Peyer's patch (tissue), 4 donors: ENCODE data around the gene PPM1E. TPM values are rescaled to one million over a fixed set of nuclear protein-coding genes. Genes with fewer than 3 reads are reported as not detected.
"Not testable (repeated sequence)": the region's sequence is repeated elsewhere in the genome, so short reads cannot be mapped to it uniquely, and the experiment has no call there.

ENCODE experiments used
- DNase-seq, 3 donors: peaks; one replicate each; pipeline ENCODE4 v3.0.0-alpha.2; 2017 to 2019
- H3K27ac ChIP-seq, 4 donors: fragments of 200-600 bp; sonication (generic); one replicate each; pipeline ENCODE4 v1.5.1; 2016 to 2019
- H3K27me3 ChIP-seq, 2 donors: fragments of 200-600 bp; sonication (generic); one replicate each; pipeline ENCODE4 v1.5.1; 2019
- H3K36me3 ChIP-seq, 3 donors: fragments of 200-600 bp; sonication (generic); one replicate each; pipeline ENCODE4 v1.5.1; 2016 to 2019
- H3K4me1 ChIP-seq, 4 donors: fragments of 200-600 bp; sonication (generic); one replicate each; pipeline ENCODE4 v1.5.1; 2016 to 2019
- H3K4me3 ChIP-seq, 4 donors: fragments of 200-600 bp; sonication (generic); 1 replicate in 3 of 4; 2 replicates in 1 of 4; pipeline ENCODE4 v1.5.1; 2016 to 2019; ENCODE audit warnings: mild to moderate bottlenecking in 1 of 4
- H3K9me3 ChIP-seq, 4 donors: fragments of 200-600 bp; sonication (generic); one replicate each; pipeline ENCODE4 v1.5.1; 2016 to 2019; ENCODE audit warnings: mild to moderate bottlenecking in 1 of 4
- CTCF ChIP-seq, 6 experiments: fragments of 450-650 bp in 4 of 6; fragments of 200-600 bp in 2 of 6; sonication (generic) in 1 of 6; IDR thresholded peaks; one replicate each; pipeline ENCODE4 v1.5.1; 2017 to 2019; ENCODE audit warnings: antibody characterized with exemption in 6 of 6, mild to moderate bottlenecking in 3 of 6, moderate library complexity in 1 of 6
- POLR2A ChIP-seq, 2 donors: fragments of 450-650 bp; IDR thresholded peaks; one replicate each; pipeline ENCODE4 v1.5.1; 2017; ENCODE audit warnings: antibody characterized with exemption in 2 of 2, mild to moderate bottlenecking in 2 of 2, moderate library complexity in 2 of 2
- total RNA-seq, 4 donors: library from RNA; depleted of rRNA; stranded (reverse); fragments of >200 nt; gene quantifications; one replicate each; pipeline ENCODE4 v1.1.0, GENCODE V29; 2016

The PPM1E gene
- total RNA-seq, 4 donors from 2014 or later, result 0.13 to 0.18 TPM; not detected in 2

DNA sequence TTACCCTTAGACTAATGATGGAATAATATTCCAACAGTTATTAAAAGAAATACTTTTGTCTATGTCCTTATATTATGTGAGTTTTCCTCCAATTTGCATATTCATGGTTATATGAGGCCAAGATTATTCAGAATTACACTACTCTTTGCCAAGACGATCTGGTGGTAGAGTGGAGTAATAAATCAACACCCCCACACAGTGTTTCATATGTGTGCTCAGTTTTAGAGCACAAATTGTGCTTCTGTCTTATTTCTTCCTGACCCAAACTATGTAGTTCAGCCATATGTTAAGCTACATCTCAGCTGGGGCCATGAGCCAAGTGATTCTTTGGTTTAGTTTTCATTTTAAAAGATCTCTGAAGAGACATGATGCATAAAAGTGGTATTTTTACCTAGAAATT, 26.9 kb upstream of the PPM1E start:
- Histone ChIP-seq H3K4me3 (no peak overlapping the region), H3K4me1 (no peaks in the 10 kb centered on the region), H3K36me3 (no peaks in the 10 kb centered on the region), H3K27me3 (no peaks in the 10 kb centered on the region), H3K27ac (no peak overlapping the region), H3K9me3 (no peaks in the 10 kb centered on the region)
- DNase-seq, result no peak
- no peak for TF ChIP-seq POLR2A (IDR thresholded peaks at IDR 0.05)

- TF ChIP-seq POLR2A (IDR thresholded peaks at IDR 0.05), result no peak
- no peak for TF ChIP-seq CTCF (IDR thresholded peaks at IDR 0.05)
Observed at GRCh38 chr17:58730937-58731336, 24.7 kb upstream of the PPM1E start.

DNA sequence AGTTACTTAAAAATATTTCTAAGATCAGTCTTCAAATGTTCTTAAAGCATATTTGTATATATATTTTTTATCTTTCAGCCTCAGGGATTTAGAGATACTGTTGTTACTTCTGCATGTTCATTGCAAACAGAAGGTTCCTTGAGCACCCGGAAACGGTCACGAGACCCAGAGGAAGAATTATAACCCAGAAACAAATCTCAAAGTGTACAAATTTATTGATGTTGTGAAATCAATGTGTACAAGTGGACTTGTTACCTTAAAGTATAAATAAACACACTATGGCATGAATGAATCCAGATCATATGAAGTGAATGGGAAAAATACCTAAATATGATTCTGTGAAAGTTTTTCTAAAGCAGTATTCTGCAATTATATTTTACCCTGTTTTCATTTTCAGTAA, 21.6 kb upstream of the PPM1E start:
- Histone ChIP-seq H3K9me3 (no peaks in the 10 kb centered on the region), H3K4me1 (no peaks in the 10 kb centered on the region), H3K27ac (no peak overlapping the region), H3K27me3 (no peaks in the 10 kb centered on the region), H3K4me3 (no peak overlapping the region), H3K36me3 (no peaks in the 10 kb centered on the region)
- DNase-seq, result no peak
- TF ChIP-seq POLR2A (IDR thresholded peaks at IDR 0.05) (no peak), CTCF (IDR thresholded peaks at IDR 0.05) (no peak)

More at GRCh38 chr17:58730937-58731336, 24.7 kb upstream of the PPM1E start:
- H3K9me3 ChIP-seq, result no peaks in the 10 kb centered on the region
- no peaks in the 10 kb centered on the region for H3K36me3 ChIP-seq
- H3K27me3 ChIP-seq, result no peaks in the 10 kb centered on the region
- H3K4me3 ChIP-seq, result no peak overlapping the region
- no peaks in the 10 kb centered on the region for H3K4me1 ChIP-seq
- no peak for DNase-seq
- no peak overlapping the region for H3K27ac ChIP-seq

DNA sequence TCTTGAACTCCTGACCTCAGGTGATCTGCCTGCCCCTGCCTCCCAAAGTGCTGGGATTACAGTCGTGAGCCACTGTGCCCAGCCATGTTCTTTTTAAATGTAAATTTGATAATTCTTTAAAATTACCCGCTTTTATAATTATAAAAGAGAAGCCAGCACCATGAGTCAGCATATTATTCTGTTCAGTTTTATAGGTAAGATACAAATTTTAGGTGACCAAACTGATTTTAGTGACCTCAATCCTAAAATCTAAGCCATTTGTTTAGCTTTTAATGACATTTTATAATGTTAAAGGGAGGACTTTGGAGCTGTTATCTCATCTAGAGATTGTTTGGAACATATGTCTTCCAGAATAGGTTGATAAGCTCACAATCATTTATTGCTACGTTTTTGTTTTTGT, 20.8 kb upstream of the PPM1E start:
- Histone ChIP-seq H3K36me3 (no peaks in the 10 kb centered on the region), H3K27me3 (no peaks in the 10 kb centered on the region), H3K9me3 (no peaks in the 10 kb centered on the region), H3K4me1 (no peaks in the 10 kb centered on the region), H3K4me3 (no peak overlapping the region), H3K27ac (no peak overlapping the region)
- TF ChIP-seq POLR2A (IDR thresholded peaks at IDR 0.05) (no peak), CTCF (IDR thresholded peaks at IDR 0.05) (no peak)
- no peak for DNase-seq

GRCh38 chr17:58741121-58741625, 14.5 kb upstream of the PPM1E start:
- H3K9me3 ChIP-seq, result no peaks in the 10 kb centered on the region
- H3K4me1 ChIP-seq, result no peaks in the 10 kb centered on the region
- H3K36me3 ChIP-seq, result no peaks in the 10 kb centered on the region
- DNase-seq, result no peak
- TF ChIP-seq CTCF (IDR thresholded peaks at IDR 0.05) (no peak), POLR2A (IDR thresholded peaks at IDR 0.05) (no peak)
- no peak overlapping the region for H3K27ac ChIP-seq
- H3K27me3 ChIP-seq, result no peaks in the 10 kb centered on the region
- H3K4me3 ChIP-seq, result no peak overlapping the region

- DNase-seq, result no peak
- TF ChIP-seq CTCF (IDR thresholded peaks at IDR 0.05) (no peak), POLR2A (IDR thresholded peaks at IDR 0.05) (no peak)
- Histone ChIP-seq H3K4me3 (no peak overlapping the region), H3K4me1 (no peaks in the 10 kb centered on the region), H3K36me3 (no peaks in the 10 kb centered on the region), H3K27me3 (no peaks in the 10 kb centered on the region), H3K27ac (no peak overlapping the region), H3K9me3 (no peaks in the 10 kb centered on the region)
Observed at GRCh38 chr17:58747674-58748073, 8.0 kb upstream of the PPM1E start.

DNA sequence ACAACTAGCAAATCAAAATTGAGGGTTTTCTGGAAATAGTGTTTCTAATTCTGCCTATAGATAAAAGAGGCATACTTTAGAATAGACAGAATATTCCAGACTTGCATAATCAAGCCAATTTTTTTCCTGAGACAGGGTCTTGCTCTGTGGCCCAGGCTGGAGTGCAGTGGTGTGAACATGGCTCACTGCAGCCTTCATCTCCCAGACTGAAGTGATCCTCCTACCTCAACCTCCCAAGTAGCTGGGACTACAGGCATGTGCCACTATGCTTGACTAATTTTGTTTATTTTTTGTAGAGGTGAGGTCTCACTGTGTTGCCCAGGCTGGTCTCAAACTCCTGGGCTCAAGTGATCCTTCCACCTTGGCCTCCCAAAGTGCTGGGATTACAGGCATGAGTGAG, 6.0 kb upstream of the PPM1E start:
- H3K9me3 ChIP-seq, H3K4me3 ChIP-seq, DNase-seq, H3K27me3 ChIP-seq, H3K36me3 ChIP-seq, H3K4me1 ChIP-seq, H3K27ac ChIP-seq: not testable (repeated sequence)
